ENCODE results near the gene GPR137B.

The GPR137B gene

DNA sequence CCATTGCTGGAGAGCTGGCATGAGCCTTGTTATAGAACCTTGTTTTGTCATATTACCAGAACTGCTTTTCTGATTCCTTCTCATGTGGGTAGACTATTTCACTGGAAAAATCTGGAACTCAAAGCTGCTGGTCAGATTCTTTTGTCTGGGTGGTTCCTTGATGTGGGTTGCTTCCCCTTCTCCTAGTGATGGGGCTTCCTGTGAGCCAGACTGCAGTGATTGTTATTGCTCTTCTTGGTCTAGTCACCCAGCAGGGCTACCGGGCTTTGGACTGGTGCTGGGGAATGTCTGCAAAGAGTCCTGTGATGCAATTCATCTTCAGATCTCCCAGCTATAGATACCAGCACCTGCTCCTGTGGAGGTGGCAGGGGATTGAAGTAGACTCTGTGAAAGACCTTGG is 59.4 kb downstream of the GPR137B start:
- no peak for DNase-seq (ENCODE audit: low read depth in 2 of 2)

DNA sequence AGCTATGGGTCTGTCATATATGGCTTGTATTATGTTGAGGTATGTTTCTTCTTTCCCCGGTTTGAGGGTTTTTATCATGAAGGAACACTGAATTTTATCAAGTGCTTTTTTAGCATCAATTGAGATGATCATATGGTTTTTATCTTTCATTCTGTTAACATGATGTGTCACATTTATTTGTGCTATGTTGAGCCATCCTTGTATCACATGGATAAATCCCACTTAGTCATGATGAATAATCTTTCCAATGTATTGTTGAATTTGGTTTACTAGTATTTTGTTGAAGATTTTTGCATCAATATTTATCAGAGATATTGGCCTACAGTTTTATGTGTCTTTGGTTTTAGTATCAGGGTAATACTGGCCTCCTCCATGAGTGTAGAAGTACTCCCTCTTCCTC is 61.7 kb downstream of the GPR137B start:
- no peak for DNase-seq (ENCODE audit: low read depth in 2 of 2)

DNA sequence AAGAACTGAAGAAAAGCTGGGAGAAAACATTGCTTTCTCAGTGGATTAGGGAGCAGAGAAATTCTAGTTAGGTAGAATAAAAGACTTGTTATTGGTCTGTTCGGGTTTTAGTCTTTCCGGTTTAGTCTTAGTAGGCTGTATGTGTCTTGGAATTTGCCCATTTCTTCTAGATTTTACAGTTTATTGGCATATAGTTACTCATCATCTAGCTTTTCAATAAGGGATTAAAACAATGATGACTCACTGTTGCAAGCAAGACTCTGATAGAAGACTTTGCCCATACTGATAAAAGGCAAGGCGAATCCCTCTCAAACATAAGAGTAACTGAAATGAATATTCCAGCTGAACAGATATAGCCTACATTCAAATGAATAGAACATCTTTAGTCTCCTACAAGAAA is 62.3 kb downstream of the GPR137B start:
- DNase-seq (ENCODE audit: low read depth in 2 of 2), result no peak

DNA sequence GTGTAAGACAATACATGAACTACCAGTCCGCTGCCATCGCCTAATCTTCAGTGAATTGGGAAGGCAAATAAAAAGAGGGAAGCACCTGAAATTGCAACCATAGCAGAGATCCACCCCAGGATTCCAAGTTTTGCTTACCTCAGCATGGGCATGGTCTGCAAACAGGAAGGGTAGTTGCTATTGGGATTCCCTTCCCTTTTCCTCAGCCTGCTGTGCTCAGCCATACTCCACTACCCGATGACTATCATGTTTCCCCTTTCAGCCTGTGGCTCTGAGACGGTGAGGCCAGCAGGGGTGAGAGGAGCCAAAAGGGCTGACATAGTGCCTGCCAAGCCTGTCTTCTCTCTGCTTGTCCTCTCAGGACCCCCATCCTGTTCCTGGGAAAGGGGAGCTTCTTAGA is 64.2 kb downstream of the GPR137B start:
- DNase-seq (ENCODE audit: low read depth in 2 of 2), result no peak

DNA sequence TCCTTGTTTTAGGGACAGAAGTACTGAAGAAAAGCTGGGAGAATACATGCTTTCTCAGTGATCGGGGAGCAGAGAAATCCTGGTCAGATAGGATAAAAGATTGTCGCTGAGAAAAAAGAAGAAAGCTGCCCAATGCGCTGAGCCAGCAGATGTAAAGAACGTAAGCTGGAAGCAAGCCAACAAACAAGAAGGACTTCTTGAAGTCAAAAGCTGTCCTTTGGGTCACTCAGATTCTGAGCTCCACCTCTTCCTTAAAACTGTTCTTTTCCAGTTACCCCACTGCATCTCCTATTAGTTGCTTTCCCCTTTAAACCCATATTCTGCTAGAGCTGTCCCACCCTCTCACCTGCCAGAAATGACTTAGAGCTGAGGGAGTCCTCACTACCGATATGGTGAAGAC is 64.8 kb downstream of the GPR137B start:
- DNase-seq (ENCODE audit: low read depth in 2 of 2), result no peak

DNA sequence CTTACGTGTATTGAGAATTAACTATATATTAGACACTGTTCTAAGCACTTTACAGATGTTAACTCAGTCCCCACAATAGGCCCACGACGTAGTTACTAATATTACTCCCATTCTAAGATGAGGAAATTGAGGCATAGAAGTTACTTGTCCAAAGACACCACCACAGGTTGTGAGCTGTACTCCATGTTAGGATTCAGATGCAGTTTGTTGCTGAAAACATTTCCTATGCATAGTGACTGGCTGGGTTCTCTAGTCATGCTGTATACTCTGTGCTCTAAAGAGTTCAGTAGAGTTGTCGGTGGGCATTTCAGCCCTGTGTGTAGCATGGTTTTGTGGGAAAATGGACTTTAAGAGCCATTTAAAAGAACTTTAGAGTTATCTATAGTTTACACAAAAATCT is 65.2 kb downstream of the GPR137B start:
- no peak for DNase-seq (ENCODE audit: low read depth in 2 of 2)

DNA sequence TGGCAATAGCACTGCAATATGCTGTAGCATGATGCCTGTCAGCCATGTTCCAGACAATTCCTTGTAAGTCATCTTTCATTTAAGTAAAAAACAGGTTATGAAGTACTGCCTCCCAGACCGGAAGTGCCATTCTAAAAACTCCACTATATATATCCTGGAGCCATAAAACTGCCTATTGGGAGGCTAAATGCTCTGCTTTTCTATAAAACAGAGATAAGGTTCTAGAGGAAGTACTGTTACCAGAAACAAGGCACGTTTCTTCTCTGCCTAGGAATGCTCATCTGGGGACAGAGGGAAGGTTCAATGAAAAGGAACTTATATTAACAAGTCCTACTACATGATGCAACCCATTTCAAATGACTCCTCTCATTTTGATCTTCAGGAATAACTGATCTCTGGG is 66.8 kb downstream of the GPR137B start:
- no peak for DNase-seq (ENCODE audit: low read depth in 2 of 2)

DNA sequence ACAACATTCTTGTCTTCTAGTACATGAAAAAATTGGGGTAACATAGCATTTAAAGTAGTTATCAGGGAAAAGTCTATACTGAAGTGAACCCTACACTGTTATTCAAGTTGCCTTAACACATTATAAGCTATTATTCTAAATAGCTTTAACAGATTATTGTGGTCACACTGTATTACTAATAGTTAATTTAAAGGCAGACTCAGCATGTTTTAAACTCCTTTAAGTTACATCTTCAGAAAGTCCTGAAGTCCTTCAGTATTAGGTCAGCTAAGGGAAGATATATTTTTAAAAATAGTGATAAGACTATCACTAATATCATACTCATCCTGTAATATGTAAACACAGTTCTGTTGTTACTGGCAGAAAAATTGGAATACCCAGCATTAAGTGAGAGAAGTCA is 67.4 kb downstream of the GPR137B start:
- no peak for DNase-seq (ENCODE audit: low read depth in 2 of 2)

DNA sequence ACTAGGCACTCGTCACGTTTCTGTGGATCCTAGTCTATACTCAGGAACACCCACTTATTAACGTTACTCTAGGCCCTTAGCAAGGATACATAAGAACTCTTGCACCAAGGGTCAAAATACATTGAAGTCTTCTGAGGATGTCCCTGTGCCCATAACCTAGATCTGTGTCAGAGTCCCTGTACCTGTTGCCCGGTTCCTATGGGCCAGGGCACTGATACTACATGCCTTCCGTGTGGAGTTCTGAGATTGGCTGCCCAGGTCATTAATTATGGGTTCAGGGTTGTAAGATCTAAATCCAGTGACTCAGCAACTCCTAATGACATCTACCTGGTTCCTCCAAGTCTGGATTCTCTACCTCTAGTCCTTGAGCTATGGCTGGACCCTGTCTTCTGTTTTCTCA is 69.5 kb downstream of the GPR137B start:
- DNase-seq (ENCODE audit: low read depth in 2 of 2), result no peak

DNA sequence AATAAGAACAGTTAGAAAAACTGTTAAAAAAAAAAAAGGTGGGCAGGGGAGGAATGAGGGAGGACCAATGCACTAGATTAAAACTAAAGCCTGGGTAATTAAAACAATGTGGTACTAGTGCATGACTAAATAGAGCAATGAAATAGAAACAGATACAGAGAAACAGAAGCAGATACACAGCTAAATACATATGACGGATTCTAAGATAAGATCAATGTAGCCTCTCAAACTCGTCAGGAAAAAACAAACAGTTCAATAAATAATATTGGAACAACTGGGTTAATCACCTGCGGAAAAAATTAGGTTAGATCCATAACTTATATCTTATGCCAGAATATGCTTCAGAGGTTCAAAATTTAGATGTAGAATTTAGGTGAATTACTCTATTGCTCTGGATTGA is 71.2 kb downstream of the GPR137B start:
- no peak for DNase-seq (ENCODE audit: low read depth in 2 of 2)

DNA sequence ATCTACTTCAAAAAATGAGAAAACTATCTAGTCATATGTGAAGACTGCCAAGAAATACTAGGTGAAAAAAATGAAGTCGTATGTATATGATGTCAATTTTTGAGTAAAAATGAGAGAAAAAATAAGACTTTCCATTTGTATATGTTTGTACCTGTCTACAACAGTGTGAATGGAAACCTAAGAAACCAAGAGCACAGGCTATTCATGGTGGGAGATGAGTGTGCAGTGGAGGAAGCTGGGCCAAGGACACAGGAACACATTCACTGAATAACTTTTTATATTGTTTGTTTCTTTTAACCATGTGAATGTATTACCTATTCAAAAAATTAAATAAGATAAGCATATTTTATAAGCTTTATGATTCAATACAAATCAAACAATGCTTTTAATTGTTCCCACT is 72.4 kb downstream of the GPR137B start:
- no peak for DNase-seq (ENCODE audit: low read depth in 2 of 2)

DNA sequence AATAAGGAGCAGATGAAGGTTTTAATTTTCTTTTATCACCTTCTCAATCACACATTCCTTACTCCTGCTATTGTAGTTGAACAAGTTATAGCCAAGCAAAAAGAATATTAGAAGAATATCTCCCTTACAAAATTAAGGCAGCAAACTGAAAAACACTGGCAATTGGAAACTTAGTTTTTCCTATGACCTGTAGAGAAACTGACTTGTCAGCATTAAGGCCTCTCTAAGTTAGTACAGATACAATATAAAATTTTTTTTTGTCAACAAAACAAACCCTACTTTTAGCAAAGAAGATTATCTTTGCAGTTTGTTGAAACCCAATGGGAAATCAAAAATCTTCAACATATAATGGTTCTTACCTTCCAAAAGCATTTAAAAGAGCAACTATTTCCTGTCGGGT is 78.1 kb downstream of the GPR137B start:
- no peak for DNase-seq (ENCODE audit: low read depth in 2 of 2)

DNA sequence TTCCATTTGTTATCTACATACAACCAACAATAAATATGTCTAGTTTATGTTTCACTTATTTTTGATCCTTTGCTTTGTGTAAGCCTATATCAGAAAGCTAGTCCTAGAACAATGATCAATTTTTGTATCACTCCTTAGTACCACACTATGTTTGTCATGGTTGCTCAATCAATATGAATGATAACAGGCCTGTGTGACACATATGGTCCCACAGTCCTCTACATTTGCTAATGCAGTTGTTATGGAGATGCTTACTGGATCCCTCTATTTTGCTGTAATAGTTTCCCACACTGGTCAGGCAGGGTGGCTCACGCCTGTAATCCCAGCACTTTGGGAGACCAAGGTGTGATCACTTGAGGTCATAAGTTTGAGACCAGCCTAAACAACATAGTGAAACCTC is 80.3 kb downstream of the GPR137B start:
- no peak for DNase-seq (ENCODE audit: low read depth in 2 of 2)

DNA sequence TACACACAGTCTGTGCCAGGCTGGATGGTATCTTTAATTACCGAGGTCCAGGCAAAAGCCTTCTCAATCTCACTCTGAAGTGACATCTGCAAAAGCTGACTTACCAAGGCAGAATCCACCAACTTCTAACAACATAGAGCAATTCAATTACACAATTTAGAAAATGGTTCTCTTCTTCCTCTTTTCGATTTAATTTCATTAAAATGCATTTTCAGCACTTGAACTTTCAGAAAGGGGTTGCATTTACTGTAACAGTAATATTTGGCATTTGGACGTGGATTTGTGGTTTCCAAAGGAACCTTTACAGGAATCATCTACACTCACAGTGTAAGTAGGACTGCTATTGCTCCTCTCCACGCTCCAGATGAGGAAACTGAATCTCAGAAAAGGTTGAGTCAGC is 86.1 kb downstream of the GPR137B start:
- DNase-seq (ENCODE audit: low read depth in 2 of 2), result no peak

DNA sequence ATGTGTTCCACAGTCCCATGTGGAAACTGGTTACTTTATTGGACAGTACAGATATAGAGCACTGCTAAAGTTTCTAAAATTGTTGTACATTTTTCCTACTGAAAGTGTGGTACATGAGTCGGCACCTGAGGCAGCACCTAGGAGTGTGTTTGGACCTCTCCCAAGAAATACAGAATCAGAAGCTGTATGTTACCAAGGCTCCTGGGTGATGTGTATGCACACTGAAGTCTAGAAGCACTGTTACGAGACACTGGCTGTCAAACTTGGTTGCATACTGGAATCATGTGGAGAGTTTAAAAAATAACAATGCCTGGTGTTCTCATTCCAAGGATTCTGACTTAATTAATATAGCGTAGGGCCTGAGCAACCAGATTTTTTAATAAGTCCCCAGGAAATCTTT is 92.8 kb downstream of the GPR137B start:
- no peak for DNase-seq (ENCODE audit: low read depth in 2 of 2)

DNA sequence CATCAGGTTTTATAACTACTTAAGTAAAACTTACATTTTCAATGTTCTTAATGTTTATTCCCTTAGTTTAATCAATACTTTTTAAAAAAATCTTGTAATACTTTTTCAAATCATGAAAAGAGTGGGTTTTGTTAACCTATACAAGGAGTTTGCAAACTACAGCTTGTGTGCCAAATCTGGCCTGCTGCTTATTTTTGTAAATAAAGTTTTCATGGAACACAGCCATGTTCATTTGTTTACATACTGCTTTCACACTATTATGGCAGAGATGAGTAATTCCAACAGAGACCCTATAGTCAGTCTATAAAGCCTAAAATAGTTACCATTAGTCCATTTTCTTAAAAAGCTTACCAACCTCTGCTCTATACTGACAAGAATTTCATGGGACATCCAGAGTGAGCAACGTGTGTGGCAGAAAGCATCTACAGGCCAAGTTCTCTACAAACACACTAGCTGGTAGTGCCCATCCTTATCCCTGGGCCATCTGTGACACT is 96.8 kb downstream of the GPR137B start:
- DNase-seq (ENCODE audit: low read depth in 2 of 2), result no peak

DNA sequence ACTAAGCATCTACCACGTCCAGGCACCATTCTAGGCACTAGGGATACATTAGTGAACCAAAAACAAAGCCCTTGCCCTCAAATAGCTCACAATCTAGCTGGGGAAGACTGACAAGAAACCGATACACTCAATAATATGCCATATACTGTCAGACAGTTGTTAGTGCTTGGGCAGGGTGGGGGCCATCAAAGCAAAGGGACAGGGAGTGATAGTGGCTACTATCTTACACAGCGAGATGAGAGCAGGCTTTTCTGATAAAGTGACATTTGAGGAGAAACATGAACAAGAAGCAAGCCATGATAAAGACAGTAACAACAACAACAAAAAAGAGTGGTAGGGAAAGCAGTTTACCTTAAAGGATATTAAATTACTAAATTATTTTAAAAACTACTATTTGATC is 98.3 kb downstream of the GPR137B start:
- no peak for DNase-seq (ENCODE audit: low read depth in 2 of 2)

DNA sequence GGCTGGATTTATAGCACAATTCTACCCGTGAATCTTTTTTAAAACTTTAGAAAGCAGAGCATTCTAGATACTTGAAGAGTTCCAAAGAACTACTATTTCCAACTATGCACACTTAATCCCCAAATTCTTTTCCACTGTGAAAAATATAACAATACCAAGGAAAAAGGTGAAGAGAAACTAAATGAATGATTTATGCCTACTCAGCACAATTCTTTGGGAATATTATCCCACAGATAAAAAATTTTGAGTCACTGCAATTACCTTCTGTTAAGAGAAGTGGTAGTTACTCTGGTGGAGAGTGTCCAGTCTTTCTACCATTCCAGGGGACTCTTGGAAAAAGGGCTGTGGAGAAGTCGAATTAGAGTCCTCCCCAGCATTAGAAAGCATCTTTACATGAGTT is 100.2 kb downstream of the GPR137B start:
- no peak for DNase-seq (ENCODE audit: low read depth in 2 of 2)

DNA sequence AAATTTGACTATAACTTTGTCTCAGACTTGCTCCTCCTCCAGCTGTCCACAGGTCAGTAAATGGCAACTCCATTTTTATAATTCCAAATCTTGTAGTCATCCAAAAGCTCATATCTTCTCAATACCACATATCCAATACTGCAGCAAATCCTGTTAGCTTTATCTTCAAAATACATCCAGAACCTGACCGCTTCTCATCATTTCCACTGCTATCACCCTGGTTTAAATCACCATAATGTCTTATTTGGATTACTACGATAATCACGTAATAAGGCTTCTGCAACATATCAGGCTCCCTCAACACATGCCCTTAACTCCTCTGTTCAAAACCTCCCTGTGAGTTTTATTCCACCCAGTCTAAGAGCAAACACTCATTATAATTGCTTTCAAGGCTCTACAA is 104.9 kb downstream of the GPR137B start:
- DNase-seq (ENCODE audit: low read depth in 2 of 2), result no peak

DNA sequence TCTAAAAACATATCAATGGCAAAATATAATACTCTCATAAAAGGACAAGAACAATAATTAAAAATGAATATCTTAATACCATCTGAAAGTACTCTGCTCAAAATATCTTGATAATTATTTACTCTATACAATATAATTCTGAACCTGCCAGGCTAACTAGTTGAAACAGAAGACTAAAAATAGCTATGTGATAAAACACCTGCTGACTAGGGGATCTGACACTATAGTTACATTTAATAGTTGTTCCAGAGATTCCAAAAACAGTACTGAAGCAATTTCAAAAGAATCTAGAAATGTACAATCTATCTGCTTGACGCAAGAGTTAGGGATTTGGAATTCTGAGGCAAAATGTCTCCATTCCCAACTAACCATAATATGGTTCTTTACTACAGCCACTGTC is 109.2 kb downstream of the GPR137B start:
- DNase-seq (ENCODE audit: low read depth in 2 of 2), result no peak

DNA sequence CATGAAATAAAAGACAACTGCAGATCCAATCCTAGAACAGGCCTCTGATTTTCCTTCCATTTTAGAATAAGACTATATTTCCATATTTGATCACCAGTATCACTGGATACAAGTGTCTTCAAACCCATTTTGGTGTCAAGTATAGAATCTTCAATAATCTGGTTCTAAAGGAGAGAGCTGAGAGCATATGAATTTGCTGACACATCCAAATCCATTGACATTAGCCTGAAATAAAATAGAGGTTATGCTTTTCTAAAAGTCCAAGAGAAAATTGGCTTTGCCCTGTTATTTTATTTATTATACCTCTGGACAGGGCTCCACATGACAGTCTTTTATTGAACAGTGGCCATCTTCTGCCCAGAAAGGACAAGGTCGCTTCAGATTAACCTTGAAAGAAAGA is 110.8 kb downstream of the GPR137B start:
- no peak for DNase-seq (ENCODE audit: low read depth in 2 of 2)

DNA sequence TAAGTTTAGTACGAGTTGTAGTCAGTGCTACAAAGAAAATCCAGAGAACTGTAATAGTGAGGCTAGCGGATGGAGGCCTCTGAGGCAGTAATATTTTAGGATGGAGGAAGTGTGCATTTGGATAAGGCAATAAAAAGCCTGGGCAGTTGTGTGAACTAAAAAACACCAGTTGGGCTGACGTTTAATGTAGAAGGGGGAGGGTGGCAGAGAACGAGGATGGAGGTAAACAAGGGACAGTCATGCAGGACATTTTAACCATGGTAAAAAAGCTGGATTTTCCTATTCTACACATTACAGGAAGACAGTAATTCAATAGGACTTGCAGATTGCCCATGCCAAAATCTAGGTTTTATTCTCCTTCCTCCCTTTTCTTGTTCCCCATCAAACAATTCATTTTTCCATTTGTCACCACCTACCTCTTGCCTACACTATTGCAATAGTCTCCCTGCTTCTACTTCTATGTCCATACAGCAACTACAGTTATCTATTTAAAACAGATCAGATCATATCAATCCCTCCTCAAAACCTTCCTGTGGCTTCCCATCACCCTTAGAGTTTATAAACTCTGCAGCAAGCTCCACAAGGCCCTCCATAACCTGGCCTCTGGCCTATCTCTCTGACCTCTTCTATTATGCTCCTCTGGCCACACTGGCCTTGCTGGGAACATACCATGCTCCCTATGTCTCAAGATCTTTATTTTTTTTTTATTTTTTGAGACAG is 111.7 kb downstream of the GPR137B start:
- DNase-seq (ENCODE audit: low read depth in 2 of 2), result no peak

DNA sequence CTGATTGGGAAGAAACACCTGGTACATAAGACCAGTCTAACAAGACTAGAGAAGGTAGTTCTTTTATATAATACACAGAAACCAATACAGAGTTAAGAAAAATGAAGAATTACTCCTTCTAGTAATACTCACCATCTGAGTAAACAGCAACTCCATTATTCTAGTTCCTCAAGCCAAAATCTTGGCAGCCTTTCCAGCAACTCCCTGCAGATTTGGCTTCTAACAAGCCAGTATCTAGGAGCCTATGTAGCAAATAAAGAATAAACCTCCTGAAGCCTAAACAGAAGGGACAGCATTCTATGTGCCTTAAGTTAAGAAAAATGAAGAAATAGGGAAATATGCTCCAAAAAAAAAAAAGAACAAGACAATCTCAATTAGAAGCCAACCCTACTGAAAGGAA is 114.9 kb downstream of the GPR137B start:
- DNase-seq (ENCODE audit: low read depth in 2 of 2), result no peak

DNA sequence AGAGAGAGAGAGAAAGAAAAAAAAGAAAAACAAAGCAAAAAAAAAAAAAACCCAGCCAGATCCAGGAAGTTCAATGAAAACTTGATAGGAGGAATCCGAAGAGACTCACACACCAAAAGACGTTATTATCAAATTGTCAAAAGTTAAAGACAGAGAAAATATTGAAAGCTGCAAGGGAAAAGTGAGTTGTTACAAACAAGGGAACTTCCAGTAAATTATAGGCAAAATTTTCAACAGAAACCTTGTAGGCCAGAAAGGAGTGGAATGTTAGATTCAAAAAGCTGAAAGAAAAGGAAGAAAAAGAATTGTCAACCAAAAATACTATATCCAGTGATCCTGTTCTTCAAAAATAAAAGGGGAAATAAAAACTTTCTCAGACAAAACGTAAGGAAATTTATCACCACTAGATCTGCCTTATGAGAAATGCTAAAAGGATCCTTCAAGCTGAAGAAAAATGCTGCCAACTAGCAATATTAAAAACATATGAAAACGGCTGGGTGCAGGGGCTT is 115.8 kb downstream of the GPR137B start:
- DNase-seq (ENCODE audit: low read depth in 2 of 2), result no peak

Data from stimulated activated CD4-positive, alpha-beta T cell treated with anti-CD3 and anti-CD28 coated beads, Interleukin-1b, Interleukin-23, amount 100 ng/mL, for 1 hour (primary cell).